AML-193 (cell line): ENCODE measurements around the gene QRFP.
"Not testable (repeated sequence)": the region's sequence is repeated elsewhere in the genome, so short reads cannot be mapped to it uniquely, and the experiment has no call there.

Experiments
- DNase-seq, 2 experiments: peaks; one replicate each; lab custom pipeline; 2025; lab: John Stamatoyannopoulos, UW

Gene QRFP

GRCh38 chr9:130919559-130920145, 23.0 kb upstream of the QRFP start:
- DNase-seq, result no peak

- no peak for DNase-seq
These were observed 22.4 kb upstream of the QRFP start for GRCh38 chr9:130918826-130919558.

- no peak for DNase-seq
These were observed 21.7 kb upstream of the QRFP start for GRCh38 chr9:130918101-130918825.

DNA sequence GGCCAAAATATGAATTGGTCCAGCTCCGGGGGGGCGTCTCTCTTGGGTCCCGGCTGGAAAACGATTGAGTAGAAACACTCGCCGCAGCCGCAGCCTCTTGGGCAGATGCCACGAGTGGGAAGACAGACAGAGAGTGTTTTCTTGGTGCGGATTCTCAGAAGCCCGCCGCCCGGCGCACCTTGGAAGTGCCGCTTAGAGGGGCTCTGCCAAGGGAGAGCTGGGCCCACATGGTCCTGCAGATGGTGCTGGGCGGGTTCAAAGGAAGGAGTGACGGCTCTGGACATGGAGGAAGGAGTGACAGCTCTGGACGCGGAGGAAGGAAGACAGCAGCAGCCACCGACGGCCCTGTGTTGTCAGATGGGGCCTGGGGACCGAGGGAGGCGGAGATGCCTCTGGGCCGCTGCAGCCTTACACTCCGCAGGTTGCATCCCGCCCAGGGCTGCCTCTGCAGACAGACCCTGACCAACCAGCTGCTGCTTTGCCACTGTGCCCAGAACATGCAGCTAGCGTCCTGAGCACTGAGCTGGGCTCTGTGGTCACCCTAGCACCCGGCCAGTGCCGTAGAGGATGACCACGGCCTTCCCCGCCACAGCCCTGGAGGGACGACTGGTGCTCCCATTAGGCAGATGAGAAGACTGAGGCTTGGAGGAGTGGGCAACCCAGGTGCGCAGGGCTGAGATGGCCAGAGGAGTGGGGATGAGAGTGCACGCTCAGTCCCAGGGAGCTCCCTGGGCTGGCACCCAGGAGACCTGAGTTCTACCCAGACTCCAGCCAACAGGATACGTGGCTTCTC, 20.8 kb upstream of the QRFP start:
- DNase-seq, result no peak

DNA sequence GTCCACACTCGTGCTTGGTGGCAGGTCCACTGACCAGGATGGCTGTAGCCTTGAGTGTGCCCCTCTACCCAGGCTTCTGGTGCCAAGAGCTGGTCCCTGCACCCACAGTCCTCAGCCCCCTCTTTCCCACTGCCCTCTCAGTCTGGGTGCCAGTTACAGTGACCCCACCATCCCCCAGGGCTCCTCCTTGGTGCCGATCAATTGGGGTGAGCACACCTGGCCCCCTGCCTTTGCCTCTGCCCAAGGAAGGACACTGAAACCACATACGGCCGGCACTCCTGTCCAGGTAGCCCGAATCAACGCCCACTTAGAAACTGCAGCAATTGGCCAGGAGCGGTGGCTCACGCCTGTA, 18.5 kb upstream of the QRFP start:
- DNase-seq, result no peak

DNA sequence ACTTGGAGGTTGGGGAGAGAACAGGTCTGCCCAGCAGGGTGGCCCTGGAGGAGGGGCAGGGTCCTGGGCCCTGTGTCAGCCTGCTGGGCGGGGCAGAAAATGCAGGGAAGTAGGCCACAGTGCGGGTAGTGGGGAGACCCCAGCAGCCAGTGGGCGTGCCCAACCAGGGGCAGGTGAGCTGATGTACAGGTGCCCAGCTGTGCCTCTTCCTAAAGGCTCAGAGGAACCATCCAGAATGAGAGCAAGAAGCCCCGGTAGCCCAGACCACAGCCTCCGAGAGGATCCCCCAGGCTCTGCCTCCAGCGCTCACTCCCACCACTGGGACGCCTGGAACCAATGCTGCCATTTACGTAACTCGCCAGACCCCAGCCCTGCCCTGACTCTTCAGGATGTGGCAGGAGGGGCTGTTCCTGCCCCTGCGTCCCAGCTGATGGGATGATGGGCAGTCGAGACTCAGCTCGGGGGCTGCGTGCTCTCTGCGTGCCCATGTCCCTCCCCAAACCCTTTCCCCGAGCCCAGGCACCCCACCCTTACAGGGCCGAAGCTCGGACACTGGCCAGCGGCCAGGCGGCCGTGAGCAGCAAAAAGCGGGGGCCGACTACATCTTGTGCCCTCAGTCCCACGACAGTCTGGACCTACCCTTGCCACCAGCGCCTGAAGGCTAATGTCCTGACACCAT, 17.9 kb upstream of the QRFP start:
- no peak for DNase-seq

GRCh38 chr9:130913599-130914416, 17.2 kb upstream of the QRFP start:
- DNase-seq, result no peak

- DNase-seq, result no peak
These were observed 16.5 kb upstream of the QRFP start for GRCh38 chr9:130912932-130913598.

DNA sequence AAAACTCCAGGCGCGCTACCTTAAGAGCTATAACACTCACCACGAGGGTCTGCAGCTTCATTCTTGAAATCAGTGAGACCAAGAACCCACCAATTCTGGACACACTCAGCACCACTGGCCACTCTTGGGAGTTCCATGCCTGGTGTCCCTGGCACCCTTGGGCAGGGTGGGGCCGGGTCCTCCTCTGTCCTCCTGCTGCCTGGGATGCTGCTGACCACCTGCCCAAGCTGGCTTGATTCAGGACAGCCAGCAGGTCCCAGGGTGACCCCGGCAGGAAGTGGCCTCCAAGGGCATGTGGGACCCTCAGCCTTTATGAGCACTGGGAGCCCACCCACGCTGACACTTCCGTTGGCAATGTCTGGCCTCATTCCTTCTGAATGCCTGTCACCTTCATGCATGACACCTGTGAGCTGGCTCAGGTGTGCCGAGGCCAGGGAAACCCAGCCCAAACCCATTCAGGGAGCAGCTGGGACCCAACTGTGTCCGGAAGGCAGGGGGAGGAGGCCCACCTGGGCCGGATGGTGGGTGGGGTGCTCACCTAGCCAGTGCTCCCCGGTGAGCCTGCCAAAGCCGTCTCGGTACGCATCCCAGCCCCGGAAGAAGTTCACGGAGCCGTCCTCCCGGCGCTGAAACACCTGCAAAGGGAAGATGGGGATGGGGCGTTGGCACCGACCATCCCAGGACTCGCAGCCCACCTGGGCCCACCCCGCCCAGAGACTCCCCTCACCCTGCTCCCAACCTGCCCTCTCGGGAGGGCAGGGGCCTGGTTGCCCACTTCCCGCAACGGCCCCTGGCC, 14.8 kb upstream of the QRFP start:
- no peak for DNase-seq

DNA sequence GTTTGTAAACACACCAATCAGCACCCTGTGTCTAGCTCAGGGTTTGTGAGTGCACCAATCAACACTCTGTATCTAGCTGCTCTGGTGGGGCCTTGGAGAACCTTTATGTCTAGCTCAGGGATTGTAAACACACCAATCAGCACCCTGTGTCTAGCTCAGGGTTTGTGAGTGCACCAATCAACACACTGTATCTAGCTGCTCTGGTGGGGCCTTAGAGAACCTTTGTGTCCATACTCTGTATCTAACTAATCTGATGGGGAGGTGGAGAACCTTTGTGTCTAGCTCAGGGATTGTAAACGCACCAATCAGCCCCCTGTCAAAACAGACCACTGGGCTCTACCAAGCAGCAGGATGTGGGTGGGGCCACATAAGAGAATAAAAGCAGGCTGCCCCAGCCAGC, 14.1 kb upstream of the QRFP start:
- DNase-seq, result not testable (repeated sequence)

DNA sequence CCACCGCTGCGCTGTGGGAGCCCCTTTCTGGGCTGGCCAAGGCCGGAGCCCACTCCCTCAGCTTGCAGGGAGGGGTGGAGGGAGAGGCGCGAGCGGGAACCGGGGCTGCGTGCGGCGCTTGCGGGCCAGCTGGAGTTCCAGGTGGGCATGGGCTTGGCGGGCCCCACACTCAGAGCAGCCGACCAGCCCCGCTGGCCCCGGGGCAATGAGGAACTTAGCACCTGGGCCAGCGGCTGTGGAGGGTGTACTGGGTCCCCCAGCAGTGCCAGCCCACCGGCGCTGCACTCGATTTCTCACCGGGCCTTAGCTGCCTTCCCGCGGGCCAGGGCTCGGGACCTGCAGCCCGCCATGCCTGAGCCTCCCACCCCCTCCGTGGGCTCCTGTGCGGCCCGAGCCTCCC, 13.4 kb upstream of the QRFP start:
- not testable (repeated sequence) for DNase-seq

DNA sequence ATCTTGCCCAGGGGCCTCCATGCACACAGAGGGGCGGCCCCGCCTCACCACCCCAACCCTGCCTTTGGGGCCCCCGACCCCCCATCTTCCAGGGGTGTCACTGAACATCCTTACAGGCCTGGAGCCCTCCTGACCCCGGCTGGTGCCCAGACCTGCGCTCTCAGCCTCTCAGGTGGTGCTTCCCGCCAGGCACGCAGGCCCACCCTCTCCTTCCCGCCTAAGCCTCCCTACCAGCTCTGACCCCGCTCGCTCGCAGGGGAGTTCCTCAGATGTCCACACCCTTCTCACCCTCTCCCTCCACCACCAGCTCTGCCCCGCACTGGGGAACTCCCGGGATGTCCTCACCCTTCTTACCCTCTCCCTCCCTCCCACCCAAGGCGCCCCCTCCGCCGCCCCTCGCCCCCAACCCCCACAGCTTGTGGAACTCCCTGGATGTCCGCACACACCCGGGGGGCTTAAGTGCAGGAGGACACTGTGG, 12.3 kb upstream of the QRFP start:
- no peak for DNase-seq

DNA sequence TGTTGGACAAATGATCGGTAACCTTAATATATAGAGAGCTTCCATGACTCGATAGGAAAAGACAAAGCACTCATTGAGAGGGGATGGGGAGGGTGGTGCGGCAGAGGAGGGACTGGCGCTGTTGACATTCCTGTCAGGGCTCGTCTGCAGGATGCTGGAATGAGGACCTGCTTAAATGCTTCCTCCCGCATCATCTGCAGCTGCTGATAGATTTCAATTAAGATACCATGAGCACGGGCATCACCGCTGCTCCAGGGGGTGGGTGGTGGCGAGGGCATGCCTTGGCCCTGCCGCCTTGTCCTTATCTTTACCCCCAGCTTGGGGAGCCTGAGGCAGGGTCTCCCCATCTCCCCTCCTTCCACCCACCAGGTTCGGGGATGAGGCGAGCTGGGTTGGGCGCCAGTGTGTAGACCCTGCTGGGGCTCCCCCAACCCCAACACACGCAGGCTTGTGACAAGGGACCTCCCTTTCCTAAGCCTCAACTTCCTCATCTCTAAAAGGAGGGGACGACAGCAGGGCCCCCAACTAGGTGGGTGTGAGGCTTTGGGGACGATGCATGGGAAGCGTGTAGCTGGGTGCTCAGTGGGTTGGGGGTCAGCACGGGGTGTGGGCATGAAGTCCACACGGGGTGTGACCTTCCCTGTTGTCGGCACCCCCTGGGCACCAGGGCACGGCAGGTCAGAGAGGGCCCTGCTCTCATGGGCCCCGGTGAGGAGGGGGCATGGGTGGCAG, 11.7 kb upstream of the QRFP start:
- no peak for DNase-seq

- DNase-seq, result no peak
These were observed 10.3 kb upstream of the QRFP start for GRCh38 chr9:130906735-130907416.

- no peak for DNase-seq
These were observed 9.5 kb upstream of the QRFP start for GRCh38 chr9:130905902-130906734.

DNA sequence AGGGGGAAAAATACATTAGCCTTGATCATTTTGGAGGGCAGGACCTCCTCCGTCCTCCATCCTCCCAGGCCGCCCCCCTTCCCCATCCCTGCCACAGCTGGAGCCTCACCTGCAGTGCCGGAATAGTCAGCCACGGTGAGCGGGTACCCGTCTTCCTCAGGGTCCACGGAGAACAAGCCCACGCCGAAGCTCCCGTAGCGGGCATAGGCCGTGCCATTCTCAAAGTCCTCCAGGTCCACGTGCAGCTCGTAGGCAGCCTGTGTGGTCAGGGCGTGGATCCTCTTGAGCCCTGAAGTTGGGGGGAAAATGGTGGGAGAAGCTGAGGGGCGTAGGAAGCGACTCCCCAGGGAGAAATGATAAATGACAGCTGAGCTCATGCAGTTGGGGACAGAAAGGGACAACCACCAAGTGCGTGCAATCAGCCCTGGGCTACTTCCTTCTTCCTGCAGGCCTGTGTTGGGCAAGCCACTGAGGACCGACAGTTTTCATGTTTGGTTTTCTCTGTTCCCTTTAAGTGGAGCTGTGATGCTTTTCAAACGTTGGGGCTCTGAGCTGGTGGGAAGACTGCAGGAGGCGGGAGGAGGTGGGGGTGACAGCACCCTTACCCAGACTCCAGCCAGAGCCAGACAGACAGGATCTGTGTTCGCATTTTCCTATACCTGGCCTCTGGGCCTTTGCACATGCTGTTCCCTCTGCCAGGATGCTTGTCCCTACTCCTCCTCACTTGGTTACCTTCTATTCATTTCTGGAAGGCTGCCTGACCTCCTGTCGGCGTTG, 8.7 kb upstream of the QRFP start:
- DNase-seq, result peak; percentile 30 to 32
